Neural progenitor cell (in vitro differentiated cells): ENCODE results near the gene SNX21. TPM values are rescaled to one million over a fixed set of nuclear protein-coding genes. Genes with fewer than 3 reads are reported as not detected.

Experiments used
- DNase-seq: peaks from one replicate; pipeline ENCODE4 v3.0.0-alpha.2; 2016; ENCODE audit warnings: low spot score
- H2AFZ ChIP-seq: fragments of 200-600 bp; sonication (generic); replicated peaks from 2 replicates; pipeline ENCODE4 v1.6.1; 2016; ENCODE audit warnings: antibody characterized with exemption
- H3F3A ChIP-seq: fragments of 200-600 bp; sonication (generic); 2 replicates; pipeline ENCODE4 v1.6.1; 2016; ENCODE audit warnings: antibody characterized with exemption, low read depth
- H3K27ac ChIP-seq: fragments of 200-600 bp; sonication (generic); 2 replicates; pipeline ENCODE4 v1.5.1; 2016; ENCODE audit warnings: mild to moderate bottlenecking
- H3K27me3 ChIP-seq: fragments of 200-600 bp; sonication (generic); 2 replicates; pipeline ENCODE4 v1.6.1; 2016; ENCODE audit warnings: mild to moderate bottlenecking, moderate library complexity
- H3K36me3 ChIP-seq: fragments of 200-600 bp; sonication (generic); 2 replicates; pipeline ENCODE4 v1.5.1; 2016
- H3K4me1 ChIP-seq: fragments of 200-600 bp; sonication (generic); 2 replicates; pipeline ENCODE4 v1.6.1; 2016; ENCODE audit warnings: mixed run types
- H3K4me2 ChIP-seq: fragments of 200-600 bp; sonication (generic); 2 replicates; pipeline ENCODE4 v1.6.1; 2016
- H3K4me3 ChIP-seq: fragments of 200-600 bp; sonication (generic); 2 replicates; pipeline ENCODE4 v1.5.1; 2016
- H3K79me2 ChIP-seq: fragments of 200-600 bp; sonication (generic); 2 replicates; pipeline ENCODE4 v1.6.1; 2016; ENCODE audit warnings: low read depth
- H3K9ac ChIP-seq: fragments of 200-600 bp; sonication (generic); 2 replicates; pipeline ENCODE4 v1.6.1; 2016
- H3K9me3 ChIP-seq: fragments of 200-600 bp; sonication (generic); 2 replicates; pipeline ENCODE4 v1.5.1; 2016; ENCODE audit warnings: low read depth
- H4K20me1 ChIP-seq: fragments of 200-600 bp; sonication (generic); 2 replicates; pipeline ENCODE4 v1.6.1; 2016; ENCODE audit warnings: low read depth
- H3K27ac Mint-ChIP-seq: 3 replicates; pipeline ENCODE4 v1.8.0; 2021; ENCODE audit warnings: mixed read lengths
- H3K27me3 Mint-ChIP-seq: 2 replicates; pipeline ENCODE4 v1.8.0; 2022; ENCODE audit warnings: low read depth, mild to moderate bottlenecking, inconsistent platforms, moderate library complexity, mixed read lengths; ENCODE audit not compliant: insufficient read depth
- H3K36me3 Mint-ChIP-seq: 3 replicates; pipeline ENCODE4 v1.8.0; 2021; ENCODE audit warnings: mixed read lengths
- H3K4me1 Mint-ChIP-seq: 3 replicates; pipeline ENCODE4 v1.8.0; 2021; ENCODE audit warnings: mixed read lengths
- H3K4me3 Mint-ChIP-seq: 3 replicates; pipeline ENCODE4 v1.8.0; 2021; ENCODE audit warnings: mild to moderate bottlenecking, moderate library complexity, mixed read lengths
- H3K9me3 Mint-ChIP-seq: 3 replicates; pipeline ENCODE4 v1.8.0; 2020; ENCODE audit warnings: mixed read lengths
- CTCF ChIP-seq: fragments of 200-600 bp; sonication (generic); IDR thresholded peaks from 2 replicates; pipeline ENCODE4 v1.5.1; 2017; ENCODE audit warnings: antibody characterized with exemption, mild to moderate bottlenecking
- EZH2 ChIP-seq: fragments of 200-600 bp; sonication (generic); IDR thresholded peaks from 2 replicates; pipeline ENCODE4 v1.6.1; 2017; ENCODE audit warnings: antibody characterized with exemption, mild to moderate bottlenecking, moderate library complexity
- EZH2phosphoT487 ChIP-seq: fragments of 200-600 bp; sonication (generic); IDR thresholded peaks from 2 replicates; pipeline ENCODE4 v1.6.1; 2017; ENCODE audit warnings: antibody characterized with exemption
- total RNA-seq: library from RNA; depleted of rRNA; stranded (reverse); fragments of >200 nt; gene quantifications from 2 replicates; pipeline ENCODE4 v1.2.3, GENCODE V29; 2015; ENCODE audit warnings: low replicate concordance

Gene SNX21
- total RNA-seq, 1 donor from 2014 or later, result 12.2 TPM

- Histone ChIP-seq H3K9me3 (no peaks in the 10 kb centered on the region), H3K36me3 (no peaks in the 10 kb centered on the region), H3K27me3 (no peaks in the 10 kb centered on the region), H3K4me1 (peaks cover 13% of the 10 kb centered on the region), H3K9ac (no peak overlapping the region), H2AFZ (no peak overlapping the region), H4K20me1 (peaks cover 3% of the 10 kb centered on the region), H3K4me3 (no peak overlapping the region), H3K79me2 (peaks cover 10% of the 10 kb centered on the region), H3K27ac (no peak overlapping the region), H3K4me2 (no peak overlapping the region), H3F3A (peaks cover 31% of the 10 kb centered on the region)
- no peak for TF ChIP-seq EZH2
- TF ChIP-seq EZH2phosphoT487, result no peak
- no peak for TF ChIP-seq CTCF
- Mint-ChIP-seq H3K4me3 (peak overlapping the region; percentile 82), H3K27ac (no peak overlapping the region), H3K9me3 (no peaks in the 10 kb centered on the region), H3K4me1 (peaks cover 24% of the 10 kb centered on the region), H3K27me3 (no peaks in the 10 kb centered on the region), H3K36me3 (no peaks in the 10 kb centered on the region)
- DNase-seq, result no peak
Measured at GRCh38 chr20:45835825-45836224, 2.2 kb downstream of the SNX21 start.

GRCh38 chr20:45836841-45837240 lies 3.2 kb downstream of the SNX21 start:
- no peaks in the 10 kb centered on the region for H3K36me3 Mint-ChIP-seq
- Histone ChIP-seq H3K9ac (no peak overlapping the region), H3F3A (peaks cover 31% of the 10 kb centered on the region), H3K9me3 (no peaks in the 10 kb centered on the region), H3K4me3 (no peak overlapping the region), H3K4me2 (no peak overlapping the region), H3K27me3 (no peaks in the 10 kb centered on the region), H2AFZ (no peak overlapping the region), H3K79me2 (peaks cover 10% of the 10 kb centered on the region), H4K20me1 (peaks cover 3% of the 10 kb centered on the region), H3K4me1 (peaks cover 13% of the 10 kb centered on the region), H3K36me3 (no peaks in the 10 kb centered on the region), H3K27ac (no peak overlapping the region)
- H3K9me3 Mint-ChIP-seq, result no peaks in the 10 kb centered on the region
- H3K4me1 Mint-ChIP-seq, result peaks cover 24% of the 10 kb centered on the region
- no peak overlapping the region for H3K4me3 Mint-ChIP-seq
- no peak for TF ChIP-seq EZH2
- TF ChIP-seq EZH2phosphoT487, result no peak
- no peak for TF ChIP-seq CTCF
- no peak for DNase-seq
- no peak overlapping the region for H3K27ac Mint-ChIP-seq
- no peaks in the 10 kb centered on the region for H3K27me3 Mint-ChIP-seq

- H3K79me2 ChIP-seq, result no peaks in the 10 kb centered on the region
- H3K4me1 ChIP-seq, result no peaks in the 10 kb centered on the region
- H3K27me3 ChIP-seq, result no peaks in the 10 kb centered on the region
- H3K9ac ChIP-seq, result no peak overlapping the region
- Mint-ChIP-seq H3K36me3 (peaks cover 7% of the 10 kb centered on the region), H3K4me1 (peaks cover 3% of the 10 kb centered on the region), H3K27me3 (no peaks in the 10 kb centered on the region), H3K9me3 (no peaks in the 10 kb centered on the region), H3K4me3 (no peak overlapping the region), H3K27ac (no peak overlapping the region)
- H3F3A ChIP-seq, result no peaks in the 10 kb centered on the region
- H3K36me3 ChIP-seq, result no peaks in the 10 kb centered on the region
- no peak for DNase-seq
- H3K4me2 ChIP-seq, result no peak overlapping the region
- H2AFZ ChIP-seq, result no peak overlapping the region
- H4K20me1 ChIP-seq, result peaks cover 3% of the 10 kb centered on the region
- no peak overlapping the region for H3K27ac ChIP-seq
- TF ChIP-seq EZH2, result no peak
- TF ChIP-seq EZH2phosphoT487, result no peak
- TF ChIP-seq CTCF, result no peak
- no peaks in the 10 kb centered on the region for H3K9me3 ChIP-seq
- H3K4me3 ChIP-seq, result no peak overlapping the region
Measured at GRCh38 chr20:45840700-45841198, 7.2 kb downstream of the SNX21 start.
